HL-60/S4 treated with phorbol 12-myristate 13-acetate at 8.2 ng/mL for 4 days and 3 days (cell line): ENCODE results near the gene SRPK2.
"Not testable (repeated sequence)": the region's sequence is repeated elsewhere in the genome, so short reads cannot be mapped to it uniquely, and the experiment has no call there.

Experiments
- in situ Hi-C: fragments of 300-500 bp; cut with MboI; formaldehyde crosslinking; loops from 2 replicates; pipeline ENCODE4 v1.15.0; 2022; ENCODE audit warnings: low sequenced_read_pairs

The SRPK2 gene

GRCh38 chr7:105388356-105389087 is at the start of gene SRPK2:
Gene SRPK2 (minus strand): TSS chr7:105388921.
- in situ Hi-C loops: no loop called here

- in situ Hi-C loops: no loop called here
Measured at GRCh38 chr7:105438254-105438653, 49.5 kb upstream of the SRPK2 start.

DNA sequence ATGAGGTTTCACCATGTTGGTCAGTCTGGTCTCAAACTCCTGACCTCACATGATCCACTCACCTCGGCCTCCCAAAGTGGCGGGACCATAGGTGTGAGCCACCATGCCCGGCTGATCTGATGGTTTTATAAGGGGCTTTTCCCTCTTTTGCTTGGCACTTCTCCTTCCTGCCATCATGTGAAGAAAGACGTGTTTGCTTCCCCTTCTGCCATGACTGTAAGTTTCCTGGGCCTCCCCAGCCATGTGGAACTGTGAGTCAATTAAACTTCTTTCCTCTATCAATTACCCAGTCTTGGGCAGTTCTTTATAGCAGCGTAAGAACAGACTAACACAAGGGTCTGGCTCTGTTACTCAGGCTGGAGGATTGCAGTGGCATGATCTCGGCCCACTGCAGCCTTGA is 48.6 kb upstream of the SRPK2 start:
- in situ Hi-C loops: not testable (repeated sequence)

- in situ Hi-C loops: no loop called here
Measured at GRCh38 chr7:105429746-105430612, 41.3 kb upstream of the SRPK2 start.

DNA sequence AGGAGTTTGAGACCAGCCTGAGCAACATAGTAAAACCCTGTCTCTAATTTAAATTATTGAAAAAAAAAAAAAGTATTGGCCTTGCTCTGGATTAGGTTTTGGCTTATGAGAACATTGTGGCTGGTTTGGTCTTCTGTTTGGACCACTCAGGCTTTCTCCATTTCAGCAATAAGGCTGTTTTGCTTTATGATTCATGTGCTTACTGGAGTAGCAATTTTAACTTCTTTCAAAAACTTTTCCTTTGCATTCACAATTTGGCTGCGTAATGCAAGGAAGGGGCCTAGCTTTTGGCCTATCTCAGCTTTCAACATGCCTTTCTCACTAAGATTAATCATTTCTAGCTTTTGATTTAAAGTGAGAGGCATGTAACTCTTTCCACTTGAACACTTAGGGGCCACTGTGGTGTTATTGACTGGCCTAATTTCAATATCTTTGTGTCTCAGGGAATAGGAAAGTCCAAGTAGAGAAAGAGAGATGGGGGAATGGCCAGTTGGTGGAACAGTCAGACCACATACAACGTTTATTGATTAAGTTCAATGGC is 38.0 kb upstream of the SRPK2 start:
- in situ Hi-C loops: no loop called here

- in situ Hi-C loops: no loop called here
Measured at GRCh38 chr7:105423987-105424386, 35.3 kb upstream of the SRPK2 start.

DNA sequence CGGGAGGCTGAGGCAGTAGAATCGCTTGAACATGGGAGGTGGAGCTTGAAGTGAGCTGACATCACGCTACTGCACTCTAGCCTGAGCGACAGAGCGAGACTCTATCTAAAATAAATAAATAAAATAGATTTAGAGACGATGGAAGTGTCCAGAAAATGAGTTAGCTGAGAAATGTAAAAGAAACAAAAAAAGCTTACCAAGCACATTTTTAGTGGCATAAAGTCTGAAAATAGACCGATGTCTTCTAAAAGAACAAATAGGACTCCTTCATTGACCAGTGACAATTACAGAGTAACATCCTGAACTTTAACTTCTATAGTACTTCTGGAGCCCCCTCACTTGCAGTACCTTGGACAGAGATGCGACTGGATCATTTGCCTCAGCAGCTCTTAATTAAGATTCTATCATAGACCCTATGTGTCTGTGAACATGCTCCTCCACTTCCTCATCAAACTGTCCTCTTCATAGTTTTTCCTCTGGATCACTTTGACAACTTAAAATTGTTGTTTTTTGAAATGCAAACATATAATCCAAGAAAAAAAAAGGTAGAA is 25.2 kb upstream of the SRPK2 start:
- in situ Hi-C loops: no loop called here

DNA sequence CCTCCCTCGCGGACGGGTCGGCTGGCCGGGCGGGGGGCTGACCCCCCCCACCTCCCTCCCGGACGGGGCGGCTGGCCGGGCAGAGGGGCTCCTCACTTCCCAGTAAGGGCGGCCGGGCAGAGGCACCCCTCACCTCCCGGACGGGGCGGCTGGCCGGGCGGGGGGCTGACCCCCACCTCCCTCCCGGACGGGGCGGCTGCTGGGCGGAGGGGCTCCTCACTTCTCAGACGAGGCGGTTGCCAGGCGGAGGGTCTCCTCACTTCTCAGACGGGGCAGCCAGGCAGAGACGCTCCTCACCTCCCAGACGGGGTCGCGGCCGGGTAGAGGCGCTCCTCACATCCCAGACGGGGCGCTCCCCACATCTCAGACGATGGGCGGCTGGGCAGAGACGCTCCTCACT is 22.1 kb upstream of the SRPK2 start:
- in situ Hi-C loops: not testable (repeated sequence)

DNA sequence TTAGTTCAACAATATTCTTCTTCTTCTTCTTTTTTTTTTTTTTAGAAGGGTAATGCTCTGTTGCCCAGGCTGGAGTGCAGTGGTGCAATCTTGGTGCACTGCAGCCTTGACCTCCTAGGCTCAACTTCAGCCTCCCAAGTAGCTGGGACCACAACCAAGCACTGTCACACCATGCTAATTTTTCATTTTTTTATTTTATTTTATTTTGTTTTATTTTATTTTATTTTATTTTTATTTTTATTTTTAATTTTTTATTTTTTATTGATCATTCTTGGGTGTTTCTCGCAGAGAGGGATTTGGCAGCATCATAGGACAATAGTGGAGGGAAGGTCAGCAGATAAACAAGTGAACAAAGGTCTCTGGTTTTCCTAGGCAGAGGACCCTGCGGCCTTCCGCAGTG is 21.1 kb upstream of the SRPK2 start:
- in situ Hi-C loops: not testable (repeated sequence)

DNA sequence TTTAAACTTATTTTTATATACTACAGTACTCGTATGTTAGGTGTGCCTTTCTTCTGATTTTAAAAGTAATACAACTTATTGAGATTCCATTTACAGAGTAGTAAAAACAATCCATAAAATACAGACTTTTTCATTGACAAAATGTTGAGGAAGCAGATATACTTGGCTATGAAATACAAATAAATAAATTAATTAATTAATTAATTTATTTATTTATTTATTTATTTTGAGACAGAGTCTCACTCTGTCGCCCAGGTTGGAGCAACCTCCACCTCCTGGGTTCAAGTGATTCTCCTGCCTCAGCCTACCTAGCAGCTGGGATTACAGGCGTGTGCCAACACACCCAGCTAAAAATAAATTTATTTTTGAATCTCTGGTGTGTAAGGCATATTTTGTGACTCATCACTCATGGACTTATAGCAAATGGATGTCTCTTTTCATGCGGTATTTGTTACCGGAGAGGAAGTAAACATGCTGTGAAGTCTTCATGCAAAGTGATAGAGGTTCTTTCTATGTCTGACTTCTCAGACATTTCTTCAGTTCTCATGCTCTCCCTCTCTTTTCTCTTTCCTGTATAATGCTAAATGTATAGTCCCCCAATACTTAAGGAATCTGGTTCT is 20.2 kb upstream of the SRPK2 start:
- in situ Hi-C loops: no loop called here

- in situ Hi-C loops: no loop called here
Measured at GRCh38 chr7:105403128-105403527, 14.4 kb upstream of the SRPK2 start.

- in situ Hi-C loops: no loop called here
Measured at GRCh38 chr7:105402221-105403095, 13.7 kb upstream of the SRPK2 start.

- in situ Hi-C loops: no loop called here
Measured at GRCh38 chr7:105399043-105399725, 10.5 kb upstream of the SRPK2 start.

DNA sequence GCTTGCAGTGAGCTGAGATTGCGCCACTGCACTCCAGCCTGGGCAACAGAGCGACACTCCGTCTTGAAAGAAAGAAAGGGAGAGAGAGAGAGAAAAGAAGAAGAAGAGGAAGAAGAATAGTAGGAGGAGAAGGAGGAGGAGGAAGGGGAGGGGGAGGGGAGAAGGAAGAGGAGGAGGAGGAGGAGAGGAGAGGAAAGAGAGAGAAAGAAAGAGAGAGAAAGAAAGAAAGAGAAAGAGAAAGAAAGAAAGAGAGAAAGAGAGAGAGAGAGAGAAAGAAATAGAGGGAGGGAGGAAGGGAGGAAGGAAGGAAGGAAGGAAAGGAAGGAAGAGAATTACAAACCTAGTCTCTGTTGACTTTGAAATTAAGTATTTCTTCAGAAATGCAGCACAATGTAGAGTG is 7.8 kb upstream of the SRPK2 start:
- in situ Hi-C loops: no loop called here

- in situ Hi-C loops: no loop called here
Measured at GRCh38 chr7:105391429-105391828, 2.7 kb upstream of the SRPK2 start.

DNA sequence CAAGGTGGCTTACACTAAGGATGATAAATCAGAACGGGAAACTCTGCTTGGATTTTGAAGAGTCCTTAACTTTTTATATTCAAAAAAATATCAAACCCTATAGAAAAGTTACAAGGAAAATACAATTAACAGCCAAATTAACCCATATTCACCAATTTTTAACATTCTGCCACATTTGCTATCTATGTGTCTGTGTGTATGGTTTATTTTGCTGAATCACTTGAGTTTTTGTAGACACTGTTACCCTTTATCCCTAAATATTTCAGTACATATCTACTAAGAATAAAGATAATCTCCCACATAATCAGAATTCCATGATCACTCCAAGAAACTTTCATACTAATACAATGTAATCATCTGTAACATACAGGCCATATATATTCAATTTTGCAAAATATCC is 1.2 kb upstream of the SRPK2 start:
- in situ Hi-C loops: no loop called here

- in situ Hi-C loops: no loop called here
Measured at GRCh38 chr7:105389088-105389650, 448 bp upstream of the SRPK2 start.

- in situ Hi-C loops: no loop called here
Measured at GRCh38 chr7:105387508-105388355, 989 bp downstream of the SRPK2 start.
